ENCODE results near the gene GRHPR. TPM values are rescaled to one million over a fixed set of nuclear protein-coding genes. Genes with fewer than 3 reads are reported as not detected.

Gene GRHPR
- total RNA-seq, 2 experiments from 2014 or later, result 63.1 to 67.9 TPM

DNA sequence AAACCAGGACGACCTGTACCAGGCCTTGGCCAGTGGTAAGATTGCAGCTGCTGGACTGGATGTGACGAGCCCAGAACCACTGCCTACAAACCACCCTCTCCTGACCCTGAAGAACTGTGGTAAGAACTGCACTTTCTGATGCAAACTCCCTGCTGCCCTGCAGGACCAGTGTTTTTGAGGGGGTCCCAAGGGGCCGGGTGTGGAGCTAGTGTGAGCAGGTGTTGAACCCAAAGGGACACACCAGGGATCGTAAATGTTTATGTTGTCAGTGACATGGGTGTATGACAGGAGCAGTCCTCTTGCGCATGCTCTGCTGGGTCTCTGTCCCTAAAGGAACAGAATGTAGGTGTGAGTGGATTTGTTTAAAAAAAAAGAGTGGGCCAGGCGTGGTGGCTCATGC lies 9.5 kb downstream of the GRHPR start:
- Mint-ChIP-seq H3K4me1 (no peaks in the 10 kb centered on the region), H3K27me3 (no peaks in the 10 kb centered on the region), H3K9me3 (no peaks in the 10 kb centered on the region), H3K27ac (no peak overlapping the region), H3K36me3 (peaks cover 5% of the 10 kb centered on the region), H3K4me3 (no peak overlapping the region)
- ATAC-seq (ENCODE audit: low read depth), result no peak
- DNase-seq, result no peak
- POLR2A ChIA-PET, result no interaction called here

DNA sequence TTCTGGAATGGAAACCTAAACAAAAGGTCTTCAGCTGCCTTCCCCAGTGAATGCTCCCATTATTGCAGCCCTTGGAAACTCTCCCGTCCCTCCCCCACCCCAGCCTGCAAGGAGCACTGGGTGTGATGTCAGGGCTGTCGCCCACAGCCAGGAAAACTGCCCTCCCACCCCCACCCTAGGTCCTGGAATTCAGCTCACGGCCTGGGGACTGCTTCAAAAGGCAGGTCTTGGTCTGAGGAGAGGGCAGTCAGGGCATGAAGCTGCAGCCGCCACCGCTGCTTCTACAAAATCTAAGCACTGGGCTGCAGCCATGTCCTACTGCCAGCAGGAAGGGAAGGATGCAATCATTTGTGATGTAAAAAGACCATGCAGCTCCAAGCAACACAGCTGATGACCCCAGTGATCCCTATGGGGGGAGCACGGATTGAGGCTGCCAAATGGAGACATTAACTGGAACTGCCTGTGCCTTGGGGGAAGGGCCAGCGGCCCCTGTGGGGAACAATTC lies 11.4 kb downstream of the GRHPR start:
- Mint-ChIP-seq H3K36me3 (peaks cover 2% of the 10 kb centered on the region), H3K4me3 (no peak overlapping the region), H3K27me3 (no peaks in the 10 kb centered on the region), H3K4me1 (no peaks in the 10 kb centered on the region), H3K9me3 (no peaks in the 10 kb centered on the region), H3K27ac (no peak overlapping the region)
- DNase-seq (no peak), ATAC-seq (ENCODE audit: low read depth) (no peak)
- POLR2A ChIA-PET, result interaction anchor here (0.7 kb wide), 1 partner anchor 823 kb away, joined by 3 read pairs; no protein-coding TSS in a partner anchor

DNA sequence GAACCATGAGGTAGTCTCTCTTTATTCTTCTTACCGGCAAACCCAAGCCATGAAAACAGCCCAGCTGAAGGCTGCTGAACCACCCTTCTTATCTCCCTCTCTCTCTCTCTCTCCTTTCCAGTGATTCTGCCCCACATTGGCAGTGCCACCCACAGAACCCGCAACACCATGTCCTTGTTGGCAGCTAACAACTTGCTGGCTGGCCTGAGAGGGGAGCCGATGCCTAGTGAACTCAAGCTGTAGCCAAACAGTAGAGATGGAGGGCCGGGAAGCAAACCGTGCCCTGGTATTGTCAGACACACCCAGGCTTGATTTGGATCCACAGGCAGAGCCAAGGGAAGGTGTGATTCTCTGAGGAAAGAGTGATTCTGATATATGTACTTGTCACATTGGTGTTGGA lies 14.0 kb downstream of the GRHPR start:
- Mint-ChIP-seq H3K9me3 (no peaks in the 10 kb centered on the region), H3K4me3 (no peak overlapping the region), H3K27ac (no peak overlapping the region), H3K4me1 (no peaks in the 10 kb centered on the region), H3K27me3 (no peaks in the 10 kb centered on the region), H3K36me3 (peaks cover 6% of the 10 kb centered on the region)
- POLR2A ChIA-PET, result interaction anchor here (1.2 kb wide), 1 partner anchor 19 kb away, joined by 3 read pairs; no protein-coding TSS in a partner anchor
- DNase-seq, result no peak
- ATAC-seq (ENCODE audit: low read depth), result no peak

DNA sequence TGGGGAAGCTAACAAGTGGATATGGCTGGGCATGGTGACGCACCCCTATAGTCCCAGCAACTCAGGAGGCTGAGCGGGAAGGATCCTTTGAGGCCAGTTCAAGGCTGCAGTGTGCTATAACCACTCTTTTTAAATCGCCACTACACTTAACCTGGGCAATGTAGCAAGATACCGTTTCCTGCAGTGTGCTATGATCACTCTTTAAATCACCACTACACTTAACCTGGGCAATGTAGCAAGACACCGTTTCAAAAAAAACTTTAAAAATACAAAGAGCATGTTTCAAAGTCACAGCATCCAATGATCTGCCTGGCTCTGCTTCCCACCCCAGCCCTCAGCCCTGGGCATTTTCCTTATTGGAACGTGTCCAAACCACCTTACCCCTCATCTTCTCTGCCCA lies 14.5 kb downstream of the GRHPR start:
- Mint-ChIP-seq H3K9me3 (no peaks in the 10 kb centered on the region), H3K4me1 (no peaks in the 10 kb centered on the region), H3K27ac (no peak overlapping the region), H3K36me3 (peaks cover 8% of the 10 kb centered on the region), H3K4me3 (no peak overlapping the region), H3K27me3 (no peaks in the 10 kb centered on the region)
- no peak for DNase-seq
- no peak for ATAC-seq (ENCODE audit: low read depth)
- POLR2A ChIA-PET, result interaction anchor here (1.2 kb wide), 1 partner anchor 18 kb away, joined by 3 read pairs; no protein-coding TSS in a partner anchor

DNA sequence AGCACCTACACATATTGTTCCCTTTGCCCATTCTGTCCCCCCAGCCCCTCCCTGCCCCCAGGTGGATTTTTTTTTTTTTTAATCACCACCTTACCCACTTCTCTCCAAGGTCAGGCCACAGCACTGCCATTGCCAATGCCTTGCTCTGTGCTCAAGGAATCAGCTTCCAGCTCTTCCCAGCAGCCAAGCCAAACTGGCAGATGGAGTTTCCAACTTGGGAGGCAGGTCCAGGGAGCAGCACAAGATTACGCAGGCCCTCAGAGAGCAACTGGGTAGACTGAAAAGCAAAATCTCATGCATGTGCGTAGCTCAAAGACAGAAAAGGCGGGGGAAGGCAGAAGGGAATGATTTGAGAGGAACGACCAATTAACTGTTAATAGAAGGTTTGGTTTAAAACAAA lies 15.1 kb downstream of the GRHPR start:
- Mint-ChIP-seq H3K9me3 (no peaks in the 10 kb centered on the region), H3K4me3 (no peak overlapping the region), H3K27ac (no peak overlapping the region), H3K27me3 (no peaks in the 10 kb centered on the region), H3K4me1 (no peaks in the 10 kb centered on the region), H3K36me3 (peaks cover 8% of the 10 kb centered on the region)
- no peak for DNase-seq
- POLR2A ChIA-PET, result no interaction called here
- ATAC-seq (ENCODE audit: low read depth), result no peak

DNA sequence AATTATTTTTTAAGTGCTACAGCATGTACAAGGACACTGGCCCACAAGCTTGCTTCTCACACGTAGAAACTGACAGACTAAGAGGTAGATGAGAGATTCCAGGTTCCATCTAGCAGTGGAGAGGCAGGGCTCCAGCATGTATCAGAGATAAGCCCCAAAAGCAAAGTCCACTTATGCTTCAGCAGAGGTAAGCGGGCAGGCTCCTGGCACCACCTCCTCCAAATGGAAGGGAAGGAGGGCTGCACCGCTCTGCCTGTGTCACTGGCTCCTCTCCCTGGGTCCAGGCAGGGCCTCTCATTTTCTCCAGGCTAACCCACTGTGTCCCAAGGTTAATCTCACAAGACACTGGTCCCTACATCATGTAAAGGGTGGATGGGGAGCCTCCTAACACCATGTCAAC lies 15.9 kb downstream of the GRHPR start:
- no peaks in the 10 kb centered on the region for H3K9me3 Mint-ChIP-seq
- peaks cover 8% of the 10 kb centered on the region for H3K36me3 Mint-ChIP-seq
- H3K27me3 Mint-ChIP-seq, result no peaks in the 10 kb centered on the region
- POLR2A ChIA-PET, result no interaction called here
- no peaks in the 10 kb centered on the region for H3K4me1 Mint-ChIP-seq
- ATAC-seq (ENCODE audit: low read depth), result no peak
- no peak for DNase-seq
- H3K4me3 Mint-ChIP-seq, result no peak overlapping the region
- no peak overlapping the region for H3K27ac Mint-ChIP-seq

DNA sequence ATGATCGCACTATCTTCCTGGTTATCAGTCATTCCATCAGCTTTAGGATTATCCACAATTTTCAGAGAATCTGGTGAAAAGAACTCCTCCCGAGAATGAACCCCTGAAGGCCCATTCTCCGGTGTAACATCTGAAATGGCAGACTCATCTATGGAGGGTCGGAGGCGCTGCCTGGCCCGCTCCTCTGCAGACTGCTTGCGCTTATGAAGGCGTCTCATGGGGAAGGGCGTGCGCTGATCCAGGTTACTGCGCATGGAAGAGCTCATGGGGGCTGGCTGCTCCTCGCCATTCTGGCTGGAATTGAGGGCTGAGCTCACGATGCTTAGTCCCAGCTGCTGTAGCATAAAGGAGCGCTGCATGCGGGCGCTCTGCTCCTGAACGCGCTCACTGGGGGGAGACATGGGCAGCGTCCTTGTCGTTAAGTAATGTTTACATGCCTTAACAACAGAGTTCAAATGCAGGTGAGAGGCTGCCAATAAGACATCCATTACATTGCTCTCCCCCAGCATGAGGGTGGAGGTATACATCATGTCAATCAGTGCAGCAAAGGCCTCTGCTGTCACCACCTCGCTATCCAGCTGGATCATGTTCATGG lies 19.4 kb downstream of the GRHPR start:
- no peaks in the 10 kb centered on the region for H3K9me3 Mint-ChIP-seq
- no peaks in the 10 kb centered on the region for H3K27me3 Mint-ChIP-seq
- no peak overlapping the region for H3K4me3 Mint-ChIP-seq
- POLR2A ChIA-PET, result no interaction called here
- H3K4me1 Mint-ChIP-seq, result no peaks in the 10 kb centered on the region
- ATAC-seq (ENCODE audit: low read depth), result no peak
- no peak overlapping the region for H3K27ac Mint-ChIP-seq
- peaks cover 8% of the 10 kb centered on the region for H3K36me3 Mint-ChIP-seq
- no peak for DNase-seq

DNA sequence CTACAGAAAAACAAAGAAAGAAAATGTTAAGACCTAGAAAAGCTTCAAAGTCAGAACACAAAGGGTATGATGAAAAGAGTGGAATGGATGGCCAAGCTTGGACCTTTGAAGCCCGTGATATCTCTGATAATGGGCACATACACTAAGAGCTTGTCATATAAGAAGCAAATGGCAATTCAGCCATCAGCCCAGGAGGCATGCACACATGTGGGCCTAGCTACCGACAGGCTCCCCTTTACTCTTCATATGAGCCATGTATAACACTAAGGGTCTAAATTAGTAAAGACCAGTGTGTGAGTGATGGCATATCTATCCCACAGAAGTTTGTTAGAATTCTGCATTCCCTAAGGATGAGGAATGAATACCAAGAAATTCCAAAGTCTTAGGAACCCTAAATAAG lies 20.1 kb downstream of the GRHPR start:
- H3K9me3 Mint-ChIP-seq, result no peaks in the 10 kb centered on the region
- H3K27me3 Mint-ChIP-seq, result no peaks in the 10 kb centered on the region
- no peak overlapping the region for H3K27ac Mint-ChIP-seq
- no peak for DNase-seq
- ATAC-seq (ENCODE audit: low read depth), result no peak
- H3K4me3 Mint-ChIP-seq, result no peak overlapping the region
- no peaks in the 10 kb centered on the region for H3K4me1 Mint-ChIP-seq
- peaks cover 8% of the 10 kb centered on the region for H3K36me3 Mint-ChIP-seq
- POLR2A ChIA-PET, result interaction anchor here (1.3 kb wide), 1 partner anchor 21 kb away, joined by 3 read pairs; no protein-coding TSS in a partner anchor

DNA sequence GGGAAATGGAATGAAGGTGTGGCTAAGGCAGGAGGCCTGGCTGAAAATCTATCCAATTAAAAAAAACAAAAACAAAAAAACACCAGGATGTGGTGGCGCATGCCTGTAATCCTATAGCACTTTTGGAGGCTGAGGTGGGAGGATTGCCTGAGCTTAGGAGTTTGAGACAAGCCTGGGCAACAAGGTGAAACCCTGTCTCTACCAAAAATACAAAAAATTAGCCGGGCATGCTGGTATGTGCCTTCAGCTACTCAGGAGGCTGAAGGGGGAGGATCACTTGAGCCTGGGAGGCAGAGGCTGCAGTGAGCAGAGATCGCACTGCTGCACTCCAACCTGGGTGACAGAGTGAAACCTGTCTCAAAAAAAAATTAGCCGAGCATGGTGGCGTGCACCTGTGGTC lies 21.1 kb downstream of the GRHPR start:
- Mint-ChIP-seq H3K36me3 (peaks cover 8% of the 10 kb centered on the region), H3K4me3 (no peak overlapping the region), H3K4me1 (peaks cover 3% of the 10 kb centered on the region), H3K27ac (no peak overlapping the region), H3K9me3 (no peaks in the 10 kb centered on the region), H3K27me3 (no peaks in the 10 kb centered on the region)
- no peak for DNase-seq
- no peak for ATAC-seq (ENCODE audit: low read depth)
- POLR2A ChIA-PET, result interaction anchor here (0.6 to 1.3 kb wide), 2 partner anchors 16 to 20 kb away, joined by 3 read pairs; no protein-coding TSS in a partner anchor

DNA sequence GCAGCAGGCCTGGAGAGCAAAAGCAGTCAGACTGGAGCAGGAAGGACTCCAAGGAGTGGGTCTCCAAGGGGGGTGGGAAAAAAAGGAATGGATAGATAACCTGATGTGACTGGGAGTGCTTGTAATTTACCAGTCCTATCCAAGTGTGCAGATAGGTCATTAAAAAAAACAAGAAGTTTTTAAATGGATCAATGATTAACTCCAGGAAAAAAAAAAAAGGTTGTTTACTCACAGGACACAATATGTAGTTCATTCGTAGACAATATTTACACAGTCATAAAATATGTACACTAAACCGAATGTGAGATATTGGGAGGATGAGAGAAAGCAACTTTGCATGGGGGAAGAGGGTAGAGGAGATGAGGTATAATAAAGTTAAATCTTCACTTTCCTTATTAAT lies 22.4 kb downstream of the GRHPR start:
- H3K27me3 Mint-ChIP-seq, result no peaks in the 10 kb centered on the region
- no peak overlapping the region for H3K27ac Mint-ChIP-seq
- POLR2A ChIA-PET, result no interaction called here
- no peak for ATAC-seq (ENCODE audit: low read depth)
- H3K36me3 Mint-ChIP-seq, result peaks cover 10% of the 10 kb centered on the region
- H3K4me3 Mint-ChIP-seq, result no peak overlapping the region
- H3K9me3 Mint-ChIP-seq, result no peaks in the 10 kb centered on the region
- H3K4me1 Mint-ChIP-seq, result peaks cover 3% of the 10 kb centered on the region
- DNase-seq, result no peak

DNA sequence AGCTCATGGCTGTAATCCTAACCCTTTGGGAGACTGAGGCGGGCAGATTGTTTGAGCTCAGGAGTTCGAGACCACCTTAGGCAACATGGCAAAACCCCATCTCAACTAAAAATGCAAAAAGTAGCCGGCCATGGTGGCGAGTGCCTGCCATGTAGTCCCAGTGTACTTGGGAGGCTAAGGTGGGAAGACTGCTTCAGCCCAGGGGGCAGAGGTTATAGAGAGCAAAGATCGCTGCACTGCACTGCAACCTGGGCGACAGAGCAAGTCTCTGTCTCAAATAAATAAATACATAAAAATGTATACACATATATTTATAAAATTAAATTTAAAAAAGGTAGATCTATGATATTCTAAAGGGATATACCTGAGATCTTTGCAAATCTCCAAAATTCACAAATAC lies 23.3 kb downstream of the GRHPR start:
- H3K27ac Mint-ChIP-seq, result no peak overlapping the region
- H3K27me3 Mint-ChIP-seq, result no peaks in the 10 kb centered on the region
- POLR2A ChIA-PET, result no interaction called here
- no peak overlapping the region for H3K4me3 Mint-ChIP-seq
- no peaks in the 10 kb centered on the region for H3K9me3 Mint-ChIP-seq
- no peak for ATAC-seq (ENCODE audit: low read depth)
- DNase-seq, result no peak
- H3K36me3 Mint-ChIP-seq, result peaks cover 13% of the 10 kb centered on the region
- H3K4me1 Mint-ChIP-seq, result peaks cover 3% of the 10 kb centered on the region

DNA sequence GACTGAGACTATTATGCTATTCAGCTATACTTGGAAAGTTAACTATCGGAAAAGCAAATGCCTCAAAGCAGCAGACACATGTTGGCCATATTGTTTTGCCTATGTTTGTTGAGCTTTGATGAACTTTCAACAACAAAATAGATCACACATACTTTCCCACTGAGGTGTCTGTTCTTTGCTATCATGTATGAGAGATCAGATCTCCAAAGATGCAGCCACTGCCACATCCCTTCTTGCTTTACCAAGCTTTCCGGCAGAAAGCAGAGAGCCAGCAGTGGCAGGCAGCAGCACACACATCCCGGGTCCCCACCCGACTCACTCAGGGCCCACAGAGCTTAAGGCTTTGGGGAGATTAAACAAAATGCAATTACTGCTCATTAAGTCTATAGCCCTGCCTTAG lies 23.9 kb downstream of the GRHPR start:
- H3K4me3 Mint-ChIP-seq, result no peak overlapping the region
- no peak overlapping the region for H3K27ac Mint-ChIP-seq
- POLR2A ChIA-PET, result no interaction called here
- DNase-seq, result no peak
- no peak for ATAC-seq (ENCODE audit: low read depth)
- H3K4me1 Mint-ChIP-seq, result peaks cover 3% of the 10 kb centered on the region
- H3K27me3 Mint-ChIP-seq, result no peaks in the 10 kb centered on the region
- H3K9me3 Mint-ChIP-seq, result no peaks in the 10 kb centered on the region
- H3K36me3 Mint-ChIP-seq, result peaks cover 10% of the 10 kb centered on the region

DNA sequence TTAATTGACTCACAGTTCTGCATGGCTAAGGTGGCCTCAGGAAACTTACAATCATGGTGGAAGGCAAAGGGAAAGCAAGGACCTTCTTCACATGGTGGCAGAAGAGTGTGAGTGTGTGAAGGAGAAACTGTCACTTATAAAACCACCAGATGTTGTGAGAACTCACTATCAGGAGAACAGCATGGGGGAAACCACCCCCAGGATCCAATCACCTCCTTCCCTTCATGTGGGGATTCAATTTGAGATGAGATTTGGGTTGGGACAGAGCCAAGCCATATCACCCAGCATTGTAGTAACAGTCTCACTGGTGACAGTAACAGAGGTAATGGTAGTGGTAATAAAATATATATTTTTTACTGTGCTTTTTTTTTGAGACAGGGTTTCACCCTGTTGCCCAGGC lies 24.6 kb downstream of the GRHPR start:
- ATAC-seq (ENCODE audit: low read depth) (no peak), DNase-seq (no peak)
- Mint-ChIP-seq H3K4me1 (peaks cover 5% of the 10 kb centered on the region), H3K27me3 (no peaks in the 10 kb centered on the region), H3K27ac (no peak overlapping the region), H3K36me3 (peaks cover 11% of the 10 kb centered on the region), H3K9me3 (no peaks in the 10 kb centered on the region), H3K4me3 (no peak overlapping the region)
- POLR2A ChIA-PET, result interaction anchor here (0.5 kb wide), 1 partner anchor 359 kb away, joined by 3 read pairs; no protein-coding TSS in a partner anchor

DNA sequence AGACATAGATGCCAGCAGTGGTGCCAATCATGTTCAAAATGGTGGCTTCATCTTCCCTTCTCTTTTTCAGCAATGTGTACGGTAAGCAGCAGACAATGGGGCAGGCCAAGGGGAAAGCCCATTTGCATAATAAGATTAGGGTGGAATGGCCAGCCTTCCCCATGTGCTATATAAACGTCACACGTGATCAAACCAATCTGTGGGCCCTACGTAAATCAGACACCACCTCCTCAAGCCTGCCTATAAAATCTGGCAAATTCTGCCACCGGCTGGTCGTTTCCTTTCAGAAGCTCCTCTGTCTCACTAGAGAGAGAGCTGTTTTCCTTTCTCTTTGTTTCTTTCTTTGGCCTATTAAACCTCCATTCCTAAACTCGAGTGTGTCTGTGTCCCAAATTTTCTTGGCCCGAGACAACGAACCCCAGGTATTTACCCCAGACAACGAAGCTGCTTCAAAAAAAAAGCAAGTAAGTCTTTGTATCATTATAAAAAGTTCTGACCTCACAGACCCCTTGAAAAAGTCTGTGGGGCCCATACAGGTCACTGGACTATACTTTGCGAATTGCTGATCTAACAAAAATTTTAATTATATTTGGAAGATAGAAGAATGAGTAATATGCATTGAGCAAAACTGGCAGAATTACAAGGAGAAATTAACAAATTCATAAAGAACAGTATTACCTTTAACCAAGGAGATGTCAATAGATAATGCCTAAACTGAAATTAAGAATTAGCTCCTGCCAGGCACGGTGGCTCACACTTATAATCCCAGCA lies 27.6 kb downstream of the GRHPR start:
- no peak for DNase-seq
- Mint-ChIP-seq H3K4me1 (peaks cover 5% of the 10 kb centered on the region), H3K9me3 (no peaks in the 10 kb centered on the region), H3K36me3 (peaks cover 11% of the 10 kb centered on the region), H3K27me3 (no peaks in the 10 kb centered on the region), H3K27ac (no peak overlapping the region), H3K4me3 (no peak overlapping the region)
- ATAC-seq (ENCODE audit: low read depth), result no peak
- POLR2A ChIA-PET, result interaction anchor here (0.6 kb wide), 1 partner anchor 9 kb away, joined by 3 read pairs; no protein-coding TSS in a partner anchor
